GM12892 (cell line): ENCODE data around the gene FLNA.

ENCODE experiments used
- POLR2A ChIP-seq: IDR thresholded peaks from 2 replicates; pipeline ENCODE4 v1.6.1; 2011; ENCODE audit warnings: low read depth, low read length, control low read depth
- POLR2AphosphoS5 ChIP-seq: IDR thresholded peaks from 2 replicates; pipeline ENCODE4 v1.6.1; 2011; ENCODE audit warnings: low read depth, low read length, control low read depth

DNA sequence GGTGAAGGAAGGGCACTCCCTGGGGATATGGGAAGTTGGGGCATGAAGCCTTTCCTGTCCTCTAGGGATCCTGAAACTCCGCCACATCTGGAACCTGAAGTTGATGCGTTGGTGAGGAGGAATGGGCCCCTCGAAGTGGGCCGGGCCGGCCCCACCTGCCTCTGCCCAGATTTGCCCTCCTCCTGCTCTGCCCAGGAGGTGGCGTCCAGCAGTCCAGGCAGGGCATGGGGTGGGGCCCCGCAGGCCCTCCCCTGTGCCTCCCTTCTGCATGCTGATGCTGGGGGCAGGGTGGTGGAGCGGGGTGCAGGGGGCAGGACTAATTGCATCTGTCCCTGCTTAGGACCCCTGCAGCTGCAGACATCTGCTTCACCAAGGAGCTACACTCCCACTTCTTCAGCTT, 38.7 kb upstream of the FLNA start:
- no peak for TF ChIP-seq POLR2AphosphoS5
- TF ChIP-seq POLR2A: no peak
